Gastrocnemius medialis (tissue), 4 donors: ENCODE data around the gene DNAJC7. TPM values are rescaled to one million over a fixed set of nuclear protein-coding genes. Genes with fewer than 3 reads are reported as not detected.

Experiments
- ATAC-seq, 2 donors: fragments of 150-250 bp; one replicate each; pipeline ENCODE4 v1.9.1; 2016
- DNase-seq, 2 donors: peaks; one replicate each; pipeline ENCODE4 v3.0.0-alpha.2; 2019
- H3K27ac ChIP-seq, 4 donors: fragments of 200-600 bp; sonication (generic); 1 replicate in 1 of 4; 2 replicates in 3 of 4; pipeline ENCODE4 v1.5.1; 2016 to 2018; ENCODE audit warnings: mild to moderate bottlenecking in 2 of 4, moderate library complexity in 1 of 4
- H3K27me3 ChIP-seq, 3 donors: fragments of 200-600 bp; sonication (generic) in 2 of 3; 1 replicate in 1 of 3; 2 replicates in 2 of 3; pipeline versions ENCODE4 v1.5.1 to v1.6.0; 2016 to 2019; ENCODE audit warnings: mild to moderate bottlenecking in 1 of 3, moderate library complexity in 1 of 3
- H3K36me3 ChIP-seq, 2 donors: fragments of 200-600 bp; sonication (generic) in 1 of 2; one replicate each; pipeline ENCODE4 v1.5.1; 2017 to 2018
- H3K4me1 ChIP-seq, 2 donors: fragments of 200-600 bp; sonication (generic) in 1 of 2; one replicate each; pipeline ENCODE4 v1.5.1; 2016 to 2017; ENCODE audit warnings: mild to moderate bottlenecking in 2 of 2
- H3K4me3 ChIP-seq, 4 donors: fragments of 200-600 bp; sonication (generic) in 3 of 4; 1 replicate in 1 of 4; 2 replicates in 3 of 4; pipeline ENCODE4 v1.5.1; 2016 to 2019; ENCODE audit warnings: mild to moderate bottlenecking in 2 of 4
- H3K9me3 ChIP-seq, 3 donors: fragments of 200-600 bp; sonication (generic) in 2 of 3; 1 replicate in 1 of 3; 2 replicates in 2 of 3; pipeline ENCODE4 v1.5.1; 2016 to 2019
- CTCF ChIP-seq, 5 experiments: fragments of 450-650 bp in 3 of 5; fragments of 200-600 bp in 2 of 5; sonication (generic) in 2 of 5; IDR thresholded peaks in 4 of 5; conservative IDR thresholded peaks in 1 of 5; 1 replicate in 4 of 5; 2 replicates in 1 of 5; pipeline ENCODE4 v1.5.1; 2016 to 2019; ENCODE audit warnings: antibody characterized with exemption in 5 of 5, mild to moderate bottlenecking in 3 of 5, moderate library complexity in 3 of 5
- POLR2A ChIP-seq, 2 donors: fragments of 450-650 bp; IDR thresholded peaks; one replicate each; pipeline ENCODE4 v1.6.1; 2017; ENCODE audit warnings: antibody characterized with exemption in 2 of 2, mild to moderate bottlenecking in 2 of 2, moderate library complexity in 2 of 2
- in situ Hi-C, 4 donors: fragments of 200-750 bp; cut with MboI; loops; one replicate each; pipeline versions ENCODE4 v1.15.0 to v1.8.0; 2017; ENCODE audit warnings: low sequenced_read_pairs in 4 of 4
- intact Hi-C: fragments of 100-400 bp; cut with DNase I; formaldehyde crosslinking; loops from one replicate; pipeline ENCODE4 v1.15.1; 2023; ENCODE audit warnings: low total_unique reads
- total RNA-seq, 4 donors: library from RNA; depleted of rRNA; stranded (reverse); fragments of >200 nt; gene quantifications; one replicate each; pipeline versions ENCODE4 v1.1.0 to v1.2.3, GENCODE V29; 2016

Gene DNAJC7
- total RNA-seq, 4 donors from 2014 or later = 64.4 to 78.9 (median 66.4) TPM

DNA sequence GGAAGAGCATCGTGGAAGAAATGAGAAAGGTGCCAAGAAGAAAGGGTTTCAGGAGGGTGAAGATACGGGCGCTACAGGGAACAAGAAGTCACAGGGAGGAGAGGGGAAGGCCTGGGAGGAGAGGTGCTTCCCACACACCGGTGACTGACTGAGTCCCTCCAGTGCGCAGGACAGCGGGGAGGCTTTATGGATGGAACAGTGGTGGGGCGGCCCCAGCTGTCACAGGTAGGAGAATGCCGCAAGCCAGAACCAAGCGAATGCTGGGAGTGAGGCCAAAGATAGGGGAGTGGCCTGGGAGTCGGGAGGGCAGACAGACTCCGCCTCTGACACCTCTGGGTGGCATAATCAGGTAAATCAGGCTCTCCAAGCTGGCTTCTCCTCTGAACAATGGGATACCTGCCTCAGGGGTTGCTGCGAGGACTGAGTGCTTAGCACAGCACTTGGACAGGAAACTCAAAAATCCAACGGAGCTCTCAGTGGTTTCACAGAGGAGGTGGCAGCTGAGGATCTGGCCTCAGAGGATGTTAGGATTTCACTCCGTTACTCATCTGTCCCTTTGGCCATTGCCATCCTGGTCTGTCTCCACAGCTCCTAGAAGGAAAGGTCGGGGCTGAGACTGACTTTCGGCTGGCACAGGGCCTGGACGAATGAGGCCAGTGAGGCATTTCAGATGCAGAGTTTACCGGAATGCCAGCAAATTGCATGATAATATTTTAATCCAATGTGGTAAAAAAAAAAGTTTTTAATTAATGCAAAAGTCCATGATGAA is 51.4 kb downstream of the DNAJC7 start:
- Histone ChIP-seq H3K4me1 (peaks cover 24 to 27% of the 10 kb centered on the region in 2 donors), H3K9me3 (no peaks in the 10 kb centered on the region), H3K36me3 (peaks cover 0 to 18% of the 10 kb centered on the region in 2 donors), H3K27ac (peak overlapping the region; percentile 91 to 95 (median 92)), H3K4me3 (peak overlapping the region; percentile 86 to 97 (median 92)), H3K27me3 (no peaks in the 10 kb centered on the region)
- peak; percentile 53 to 55 for ATAC-seq
- in situ Hi-C loops = loop anchor here in 2 of 4 donors (10.0 kb wide), 1 partner anchor 149 kb away; the partner anchor contains the start of gene DHX58 (in 2 of the 2)
- TF ChIP-seq CTCF (IDR thresholded peaks at IDR 0.05 in 4 of 5, conservative IDR thresholded peaks at IDR 0.05 in 1 of 5) (no peak), POLR2A (IDR thresholded peaks at IDR 0.05) (no peak)
- intact Hi-C loops = loop anchor here (1.0 to 2.0 kb wide), 5 partner anchors 36 to 189 kb away; partner anchors contain the start of genes DHX58, DNAJC7, ODAD4 and RAB5C
- peak in 1 of 2 donors; percentile 62 for DNase-seq

- TF ChIP-seq CTCF (IDR thresholded peaks at IDR 0.05 in 4 of 5, conservative IDR thresholded peaks at IDR 0.05 in 1 of 5) = peak; percentile 81 to 91 (median 88)
- no peak for TF ChIP-seq POLR2A (IDR thresholded peaks at IDR 0.05)
- H3K27ac ChIP-seq = peak overlapping the region; percentile 33 to 75 (median 64)
- DNase-seq (peak; percentile 64 to 80), ATAC-seq (peak; percentile 40 to 54)
- no peaks in the 10 kb centered on the region for H3K27me3 ChIP-seq
- intact Hi-C loops = no loop called here
- H3K4me1 ChIP-seq = peaks cover 19 to 22% of the 10 kb centered on the region in 2 donors
- no peak overlapping the region for H3K4me3 ChIP-seq
- no peaks in the 10 kb centered on the region for H3K9me3 ChIP-seq
- H3K36me3 ChIP-seq = no peaks in the 10 kb centered on the region
- in situ Hi-C loops = loop anchor here (5.0 to 10.0 kb wide), 2 partner anchors 152 to 154 kb away; partner anchors contain the start of gene DHX58 (in 2 of the 4)
These were observed 54.3 kb downstream of the DNAJC7 start for GRCh38 chr17:41962768-41963434.

DNA sequence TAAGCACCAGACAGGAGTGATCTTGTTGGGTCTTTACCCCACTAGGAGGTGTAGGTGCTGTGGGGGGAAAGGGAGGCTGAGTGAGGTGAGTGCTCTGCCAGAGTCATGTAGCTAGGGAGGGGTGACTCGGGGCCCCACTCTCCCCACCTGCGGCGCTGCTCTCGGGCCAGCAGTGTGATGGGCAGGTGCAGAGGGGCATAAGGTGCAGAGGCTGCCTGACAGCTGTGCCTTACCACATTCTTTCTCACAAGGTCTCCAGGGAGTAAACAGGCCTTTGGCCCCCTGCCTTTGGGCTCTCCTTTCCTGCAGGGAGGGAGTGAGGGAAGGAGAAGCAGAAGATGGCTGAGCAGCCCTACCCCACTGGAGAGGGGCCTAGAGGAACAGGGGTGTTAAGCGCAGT is 55.1 kb downstream of the DNAJC7 start:
- in situ Hi-C loops = loop anchor here (5.0 to 10.0 kb wide), 2 partner anchors 153 to 155 kb away; partner anchors contain the start of gene DHX58 (in 2 of the 4)
- TF ChIP-seq POLR2A (IDR thresholded peaks at IDR 0.05) = no peak
- no peak for TF ChIP-seq CTCF (IDR thresholded peaks at IDR 0.05 in 4 of 5, conservative IDR thresholded peaks at IDR 0.05 in 1 of 5)
- DNase-seq = no peak
- Histone ChIP-seq H3K27ac (no peak overlapping the region), H3K27me3 (no peaks in the 10 kb centered on the region), H3K36me3 (no peaks in the 10 kb centered on the region), H3K4me1 (peaks cover 14% of the 10 kb centered on the region in 2 donors), H3K4me3 (no peak overlapping the region), H3K9me3 (no peaks in the 10 kb centered on the region)
- intact Hi-C loops = no loop called here
- no peak for ATAC-seq

GRCh38 chr17:41959336-41960095 is 57.7 kb downstream of the DNAJC7 start:
- no peaks in the 10 kb centered on the region for H3K9me3 ChIP-seq
- no peaks in the 10 kb centered on the region for H3K36me3 ChIP-seq
- peak in 1 of 2 donors; percentile 31 for ATAC-seq
- in situ Hi-C loops = loop anchor here (5.0 to 10.0 kb wide), 2 partner anchors 155 to 158 kb away; partner anchors contain the start of gene DHX58 (in 2 of the 4)
- no peak overlapping the region for H3K4me3 ChIP-seq
- no peak for DNase-seq
- H3K4me1 ChIP-seq = peaks cover 5 to 7% of the 10 kb centered on the region in 2 donors
- intact Hi-C loops = no loop called here
- no peaks in the 10 kb centered on the region for H3K27me3 ChIP-seq
- TF ChIP-seq CTCF (IDR thresholded peaks at IDR 0.05 in 4 of 5, conservative IDR thresholded peaks at IDR 0.05 in 1 of 5) (no peak), POLR2A (IDR thresholded peaks at IDR 0.05) (no peak)
- no peak overlapping the region for H3K27ac ChIP-seq
